ENCODE measurements around the gene CCDC15. TPM values are rescaled to one million over a fixed set of nuclear protein-coding genes. Genes with fewer than 3 reads are reported as not detected.
"Not testable (repeated sequence)": the region's sequence is repeated elsewhere in the genome, so short reads cannot be mapped to it uniquely, and the experiment has no call there.

Gene CCDC15
- total RNA-seq, 6 experiments from 2014 or later: 1.3 to 3.2 (median 2.5) TPM

GRCh38 chr11:125001849-125002248 is 47.8 kb downstream of the CCDC15 start:
- H3K4me1 Mint-ChIP-seq (ENCODE audit: low read depth): no peaks in the 10 kb centered on the region

GRCh38 chr11:125005491-125005890 is 51.5 kb downstream of the CCDC15 start:
- no peak for DNase-seq
- H3K4me3 Mint-ChIP-seq: no peak overlapping the region
- H3K36me3 Mint-ChIP-seq (ENCODE audit: low read depth): peaks cover 27% of the 10 kb centered on the region
- no peak overlapping the region for H3K27ac Mint-ChIP-seq
- H3K4me1 Mint-ChIP-seq (ENCODE audit: low read depth): 0 out of 2 replicates have a peak, but pooled peaks cover 5% of the 10 kb centered on the region
- no peak for TF ChIP-seq CTCF (IDR thresholded peaks at IDR 0.05)
- no peaks in the 10 kb centered on the region for H3K9me3 Mint-ChIP-seq
- H3K27me3 Mint-ChIP-seq (ENCODE audit: insufficient read depth): no peaks in the 10 kb centered on the region; the same call in 1 of the 2 replicates

More at GRCh38 chr11:125001849-125002248, 47.8 kb downstream of the CCDC15 start:
- Mint-ChIP-seq H3K4me3 (no peak overlapping the region), H3K27ac (no peak overlapping the region), H3K9me3 (no peaks in the 10 kb centered on the region), H3K27me3 (ENCODE audit: insufficient read depth) (no peaks in the 10 kb centered on the region; the same call in 1 of the 2 replicates), H3K36me3 (ENCODE audit: low read depth) (peaks cover 21% of the 10 kb centered on the region)
- TF ChIP-seq CTCF (IDR thresholded peaks at IDR 0.05): no peak
- DNase-seq: no peak

- no peaks in the 10 kb centered on the region for H3K9me3 Mint-ChIP-seq
- no peaks in the 10 kb centered on the region for H3K36me3 Mint-ChIP-seq (ENCODE audit: low read depth)
- DNase-seq: no peak
- no peaks in the 10 kb centered on the region for H3K4me1 Mint-ChIP-seq (ENCODE audit: low read depth)
- no peak for TF ChIP-seq CTCF (IDR thresholded peaks at IDR 0.05)
- no peaks in the 10 kb centered on the region for H3K27me3 Mint-ChIP-seq (ENCODE audit: insufficient read depth)
- no peak overlapping the region for H3K27ac Mint-ChIP-seq
- no peak overlapping the region for H3K4me3 Mint-ChIP-seq
These were observed 62.4 kb downstream of the CCDC15 start for GRCh38 chr11:125016413-125016812.

GRCh38 chr11:125020342-125020741 is 66.3 kb downstream of the CCDC15 start:
- no peaks in the 10 kb centered on the region for H3K27me3 Mint-ChIP-seq (ENCODE audit: insufficient read depth)
- H3K9me3 Mint-ChIP-seq: no peaks in the 10 kb centered on the region
- no peak overlapping the region for H3K27ac Mint-ChIP-seq
- peaks cover 8% of the 10 kb centered on the region; the same call in 1 of the 2 replicates for H3K4me1 Mint-ChIP-seq (ENCODE audit: low read depth)
- DNase-seq: no peak
- H3K4me3 Mint-ChIP-seq: no peak overlapping the region
- H3K36me3 Mint-ChIP-seq (ENCODE audit: low read depth): no peaks in the 10 kb centered on the region
- no peak for TF ChIP-seq CTCF (IDR thresholded peaks at IDR 0.05)

GRCh38 chr11:125022551-125022950 is 68.5 kb downstream of the CCDC15 start:
- TF ChIP-seq CTCF (IDR thresholded peaks at IDR 0.05): no peak
- Mint-ChIP-seq H3K27ac (no peak overlapping the region), H3K27me3 (ENCODE audit: insufficient read depth) (no peaks in the 10 kb centered on the region), H3K36me3 (ENCODE audit: low read depth) (peaks cover 2% of the 10 kb centered on the region; the same call in 1 of the 2 replicates), H3K4me1 (ENCODE audit: low read depth) (peaks cover 8% of the 10 kb centered on the region; the same call in 1 of the 2 replicates), H3K9me3 (no peaks in the 10 kb centered on the region), H3K4me3 (no peak overlapping the region)
- no peak for DNase-seq

- H3K9me3 Mint-ChIP-seq: no peaks in the 10 kb centered on the region
- no peaks in the 10 kb centered on the region for H3K27me3 Mint-ChIP-seq (ENCODE audit: insufficient read depth)
- H3K36me3 Mint-ChIP-seq (ENCODE audit: low read depth): peaks cover 15% of the 10 kb centered on the region
- no peak overlapping the region for H3K27ac Mint-ChIP-seq
- peaks cover 8% of the 10 kb centered on the region; the same call in 1 of the 2 replicates for H3K4me1 Mint-ChIP-seq (ENCODE audit: low read depth)
- TF ChIP-seq CTCF (IDR thresholded peaks at IDR 0.05): no peak
- DNase-seq: no peak
- H3K4me3 Mint-ChIP-seq: no peak overlapping the region
These were observed 72.0 kb downstream of the CCDC15 start for GRCh38 chr11:125025968-125026367.

GRCh38 chr11:125029431-125029830 is 75.4 kb downstream of the CCDC15 start:
- H3K4me3 Mint-ChIP-seq; DNase-seq; H3K27me3 Mint-ChIP-seq (ENCODE audit: insufficient read depth); H3K4me1 Mint-ChIP-seq (ENCODE audit: low read depth); H3K27ac Mint-ChIP-seq: not testable (repeated sequence)
- peaks cover 41% of the 10 kb centered on the region for H3K36me3 Mint-ChIP-seq (ENCODE audit: low read depth)
- peaks cover 13% of the 10 kb centered on the region for H3K9me3 Mint-ChIP-seq

Data from HFFc6 (cell line).